Esophagus squamous epithelium (tissue), 4 donors: Measurements from ENCODE around the gene C12orf56.

Experiments
- POLR2A ChIP-seq, 4 donors: fragments of 450-650 bp; IDR thresholded peaks; one replicate each; pipeline ENCODE4 v1.6.1; 2017; ENCODE audit warnings: antibody characterized with exemption in 4 of 4, mild to moderate bottlenecking in 4 of 4, moderate library complexity in 3 of 4
- TF ChIP-seq, protein P1 (sequence below), 6 experiments: fragments of 450-650 bp in 4 of 6; fragments of 200-600 bp in 2 of 6; sonication (generic) in 2 of 6; IDR thresholded peaks; one replicate each; pipeline ENCODE4 v1.5.1; 2016 to 2019; ENCODE audit warnings: antibody characterized with exemption in 6 of 6, mild to moderate bottlenecking in 4 of 6, moderate library complexity in 4 of 6

DNA sequence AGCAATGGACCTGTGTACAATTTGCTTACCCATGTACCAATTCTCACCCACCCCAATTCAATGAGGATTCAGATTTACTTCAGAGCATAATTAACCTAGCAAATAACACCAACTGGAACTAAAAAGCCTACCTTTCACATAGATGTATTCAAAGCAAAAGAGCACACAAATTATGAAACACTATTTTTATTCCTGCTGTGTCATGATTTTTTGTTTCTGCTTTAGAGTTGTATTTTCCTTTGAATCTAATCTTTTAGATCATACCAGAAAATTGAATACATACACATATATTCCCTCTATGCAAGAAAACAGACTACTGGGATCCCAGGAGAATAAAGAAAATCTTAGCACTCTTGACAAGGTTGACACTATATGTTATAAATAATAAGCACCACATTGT is 174.3 kb downstream of the C12orf56 start:
- TF ChIP-seq, protein P1, sequence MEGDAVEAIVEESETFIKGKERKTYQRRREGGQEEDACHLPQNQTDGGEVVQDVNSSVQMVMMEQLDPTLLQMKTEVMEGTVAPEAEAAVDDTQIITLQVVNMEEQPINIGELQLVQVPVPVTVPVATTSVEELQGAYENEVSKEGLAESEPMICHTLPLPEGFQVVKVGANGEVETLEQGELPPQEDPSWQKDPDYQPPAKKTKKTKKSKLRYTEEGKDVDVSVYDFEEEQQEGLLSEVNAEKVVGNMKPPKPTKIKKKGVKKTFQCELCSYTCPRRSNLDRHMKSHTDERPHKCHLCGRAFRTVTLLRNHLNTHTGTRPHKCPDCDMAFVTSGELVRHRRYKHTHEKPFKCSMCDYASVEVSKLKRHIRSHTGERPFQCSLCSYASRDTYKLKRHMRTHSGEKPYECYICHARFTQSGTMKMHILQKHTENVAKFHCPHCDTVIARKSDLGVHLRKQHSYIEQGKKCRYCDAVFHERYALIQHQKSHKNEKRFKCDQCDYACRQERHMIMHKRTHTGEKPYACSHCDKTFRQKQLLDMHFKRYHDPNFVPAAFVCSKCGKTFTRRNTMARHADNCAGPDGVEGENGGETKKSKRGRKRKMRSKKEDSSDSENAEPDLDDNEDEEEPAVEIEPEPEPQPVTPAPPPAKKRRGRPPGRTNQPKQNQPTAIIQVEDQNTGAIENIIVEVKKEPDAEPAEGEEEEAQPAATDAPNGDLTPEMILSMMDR (IDR thresholded peaks at IDR 0.05), result no peak
- TF ChIP-seq POLR2A (IDR thresholded peaks at IDR 0.05), result no peak
